Sciatic nerve (tissue), 2 donors: ENCODE measurements around the gene FAM241A. TPM values are rescaled to one million over a fixed set of nuclear protein-coding genes. Genes with fewer than 3 reads are reported as not detected.
"Not testable (repeated sequence)": the region's sequence is repeated elsewhere in the genome, so short reads cannot be mapped to it uniquely, and the experiment has no call there.

ENCODE experiments used
- ATAC-seq: fragments of 200-7000 bp; cut with Tn5 transposase; one replicate; pipeline ENCODE4 v1.9.1; 2020; ENCODE audit warnings: mild to moderate bottlenecking, moderate library complexity
- DNase-seq: peaks from one replicate; pipeline ENCODE4 v3.0.0-alpha.2; 2020; ENCODE audit warnings: low spot score
- intact Hi-C: fragments of 100-400 bp; cut with DNase I; formaldehyde crosslinking; loops from one replicate; pipeline ENCODE4 v1.14.2; 2022
- total RNA-seq: library from RNA; stranded (reverse); fragmentation: NEBNext Ultra II Directional; extraction: Animal tissue kit (Norgen Biotek cat#: 25700); gene quantifications from one replicate; pipeline ENCODE4 v1.2.1, GENCODE V29; 2021
- donor health status: DM: no; HTN: no; CAD: no.
- donor health status: DM: no; HTN: no; CAD: no.

Gene FAM241A
- total RNA-seq, 1 donor from 2014 or later: 7.1 TPM

- DNase-seq: no peak
- no peak for ATAC-seq
- intact Hi-C loops: no loop called here
These were observed 23.7 kb downstream of the FAM241A start for GRCh38 chr4:112168719-112169500.

GRCh38 chr4:112170451-112170993 lies 25.3 kb downstream of the FAM241A start:
- DNase-seq (no peak), ATAC-seq (no peak)

GRCh38 chr4:112171051-112171763 lies 26.0 kb downstream of the FAM241A start:
- intact Hi-C loops, ATAC-seq, DNase-seq: not testable (repeated sequence)

More at GRCh38 chr4:112170451-112170993, 25.3 kb downstream of the FAM241A start:
- intact Hi-C loops: no loop called here

GRCh38 chr4:112172180-112172579 lies 26.9 kb downstream of the FAM241A start:
- intact Hi-C loops: no loop called here
- no peak for DNase-seq
- no peak for ATAC-seq

GRCh38 chr4:112173593-112174558 lies 28.6 kb downstream of the FAM241A start:
- ATAC-seq: no peak
- no peak for DNase-seq
- intact Hi-C loops: no loop called here

GRCh38 chr4:112175840-112176239 lies 30.6 kb downstream of the FAM241A start:
- intact Hi-C loops: no loop called here
- DNase-seq (no peak), ATAC-seq (no peak)

- ATAC-seq (no peak), DNase-seq (no peak)
- intact Hi-C loops: no loop called here
These were observed 31.3 kb downstream of the FAM241A start for GRCh38 chr4:112176596-112176995.

GRCh38 chr4:112178741-112179140 lies 33.5 kb downstream of the FAM241A start:
- intact Hi-C loops, ATAC-seq: not testable (repeated sequence)

GRCh38 chr4:112181358-112182000 lies 36.2 kb downstream of the FAM241A start:
- intact Hi-C loops: no loop called here
- no peak for ATAC-seq
- DNase-seq: no peak

More at GRCh38 chr4:112178741-112179140, 33.5 kb downstream of the FAM241A start:
- not testable (repeated sequence) for DNase-seq

GRCh38 chr4:112182604-112183003 lies 37.4 kb downstream of the FAM241A start:
- no peak for ATAC-seq
- DNase-seq: no peak
- intact Hi-C loops: no loop called here

GRCh38 chr4:112183252-112183651 lies 38.0 kb downstream of the FAM241A start:
- DNase-seq: no peak
- intact Hi-C loops: no loop called here
- ATAC-seq: no peak

- intact Hi-C loops: no loop called here
- DNase-seq: no peak
- no peak for ATAC-seq
These were observed 39.2 kb downstream of the FAM241A start for GRCh38 chr4:112184438-112184837.

GRCh38 chr4:112185334-112185733 lies 40.1 kb downstream of the FAM241A start:
- DNase-seq (no peak), ATAC-seq (no peak)
- intact Hi-C loops: no loop called here

- intact Hi-C loops: no loop called here
- ATAC-seq (no peak), DNase-seq (no peak)
These were observed 40.8 kb downstream of the FAM241A start for GRCh38 chr4:112185740-112186670.

GRCh38 chr4:112189754-112190153 lies 44.5 kb downstream of the FAM241A start:
- ATAC-seq: no peak
- no peak for DNase-seq
- intact Hi-C loops: no loop called here

- ATAC-seq: no peak
- intact Hi-C loops: no loop called here
- DNase-seq: no peak
These were observed 45.4 kb downstream of the FAM241A start for GRCh38 chr4:112190684-112191083.

- no peak for DNase-seq
These were observed 51.2 kb downstream of the FAM241A start for GRCh38 chr4:112196461-112196860.

More at GRCh38 chr4:112196461-112196860, 51.2 kb downstream of the FAM241A start:
- ATAC-seq: no peak
- intact Hi-C loops: no loop called here
